Gastrocnemius medialis (tissue), 4 donors: ENCODE data around the gene GABRG3. TPM values are rescaled to one million over a fixed set of nuclear protein-coding genes. Genes with fewer than 3 reads are reported as not detected.

Experiments
- ATAC-seq, 2 donors: fragments of 150-250 bp; one replicate each; pipeline ENCODE4 v1.9.1; 2016
- DNase-seq, 2 donors: peaks; one replicate each; pipeline ENCODE4 v3.0.0-alpha.2; 2019
- H3K27ac ChIP-seq, 4 donors: fragments of 200-600 bp; sonication (generic); 1 replicate in 1 of 4; 2 replicates in 3 of 4; pipeline ENCODE4 v1.5.1; 2016 to 2018; ENCODE audit warnings: mild to moderate bottlenecking in 2 of 4, moderate library complexity in 1 of 4
- H3K27me3 ChIP-seq, 3 donors: fragments of 200-600 bp; sonication (generic) in 2 of 3; 1 replicate in 1 of 3; 2 replicates in 2 of 3; pipeline versions ENCODE4 v1.5.1 to v1.6.0; 2016 to 2019; ENCODE audit warnings: mild to moderate bottlenecking in 1 of 3, moderate library complexity in 1 of 3
- H3K36me3 ChIP-seq, 2 donors: fragments of 200-600 bp; sonication (generic) in 1 of 2; one replicate each; pipeline ENCODE4 v1.5.1; 2017 to 2018
- H3K4me1 ChIP-seq, 2 donors: fragments of 200-600 bp; sonication (generic) in 1 of 2; one replicate each; pipeline ENCODE4 v1.5.1; 2016 to 2017; ENCODE audit warnings: mild to moderate bottlenecking in 2 of 2
- H3K4me3 ChIP-seq, 4 donors: fragments of 200-600 bp; sonication (generic) in 3 of 4; 1 replicate in 1 of 4; 2 replicates in 3 of 4; pipeline ENCODE4 v1.5.1; 2016 to 2019; ENCODE audit warnings: mild to moderate bottlenecking in 2 of 4
- H3K9me3 ChIP-seq, 3 donors: fragments of 200-600 bp; sonication (generic) in 2 of 3; 1 replicate in 1 of 3; 2 replicates in 2 of 3; pipeline ENCODE4 v1.5.1; 2016 to 2019
- CTCF ChIP-seq, 5 experiments: fragments of 450-650 bp in 3 of 5; fragments of 200-600 bp in 2 of 5; sonication (generic) in 2 of 5; IDR thresholded peaks in 4 of 5; conservative IDR thresholded peaks in 1 of 5; 1 replicate in 4 of 5; 2 replicates in 1 of 5; pipeline ENCODE4 v1.5.1; 2016 to 2019; ENCODE audit warnings: antibody characterized with exemption in 5 of 5, mild to moderate bottlenecking in 3 of 5, moderate library complexity in 3 of 5
- POLR2A ChIP-seq, 2 donors: fragments of 450-650 bp; IDR thresholded peaks; one replicate each; pipeline ENCODE4 v1.6.1; 2017; ENCODE audit warnings: antibody characterized with exemption in 2 of 2, mild to moderate bottlenecking in 2 of 2, moderate library complexity in 2 of 2
- in situ Hi-C, 4 donors: fragments of 200-750 bp; cut with MboI; loops; one replicate each; pipeline versions ENCODE4 v1.15.0 to v1.8.0; 2017; ENCODE audit warnings: low sequenced_read_pairs in 4 of 4
- intact Hi-C: fragments of 100-400 bp; cut with DNase I; formaldehyde crosslinking; loops from one replicate; pipeline ENCODE4 v1.15.1; 2023; ENCODE audit warnings: low total_unique reads
- total RNA-seq, 4 donors: library from RNA; depleted of rRNA; stranded (reverse); fragments of >200 nt; gene quantifications; one replicate each; pipeline versions ENCODE4 v1.1.0 to v1.2.3, GENCODE V29; 2016

Gene GABRG3
- total RNA-seq, 4 donors from 2014 or later = not detected

- in situ Hi-C loops (loop anchor here in 2 of 4 donors (10.0 to 25.0 kb wide), 2 partner anchors 58 to 105 kb away; no protein-coding TSS in a partner anchor), intact Hi-C loops (no loop called here)
- H3K4me1 ChIP-seq = no peaks in the 10 kb centered on the region
- no peak for TF ChIP-seq POLR2A (IDR thresholded peaks at IDR 0.05)
- TF ChIP-seq CTCF (IDR thresholded peaks at IDR 0.05 in 4 of 5, conservative IDR thresholded peaks at IDR 0.05 in 1 of 5) = no peak
- no peaks in the 10 kb centered on the region for H3K9me3 ChIP-seq
- DNase-seq (no peak), ATAC-seq (no peak)
- no peak overlapping the region for H3K27ac ChIP-seq
- no peak overlapping the region for H3K4me3 ChIP-seq
- H3K36me3 ChIP-seq = no peaks in the 10 kb centered on the region
- no peaks in the 10 kb centered on the region for H3K27me3 ChIP-seq
Observed at GRCh38 chr15:27017168-27017809, 46.3 kb downstream of the GABRG3 start.

GRCh38 chr15:27019687-27020086, 48.7 kb downstream of the GABRG3 start:
- H3K27me3 ChIP-seq = no peaks in the 10 kb centered on the region
- H3K4me1 ChIP-seq = no peaks in the 10 kb centered on the region
- H3K9me3 ChIP-seq = no peaks in the 10 kb centered on the region
- H3K4me3 ChIP-seq = no peak overlapping the region
- no peak overlapping the region for H3K27ac ChIP-seq
- TF ChIP-seq CTCF (IDR thresholded peaks at IDR 0.05 in 4 of 5, conservative IDR thresholded peaks at IDR 0.05 in 1 of 5) (no peak), POLR2A (IDR thresholded peaks at IDR 0.05) (no peak)
- H3K36me3 ChIP-seq = no peaks in the 10 kb centered on the region
- intact Hi-C loops = no loop called here
- in situ Hi-C loops = loop anchor here in 2 of 4 donors (10.0 to 25.0 kb wide), 2 partner anchors 55 to 107 kb away; no protein-coding TSS in a partner anchor
- DNase-seq (no peak), ATAC-seq (no peak)

- no peak for DNase-seq
- no peaks in the 10 kb centered on the region for H3K9me3 ChIP-seq
- ATAC-seq = no peak
- H3K4me1 ChIP-seq = no peaks in the 10 kb centered on the region
- H3K4me3 ChIP-seq = no peak overlapping the region
- no peak for TF ChIP-seq POLR2A (IDR thresholded peaks at IDR 0.05)
- TF ChIP-seq CTCF (IDR thresholded peaks at IDR 0.05 in 4 of 5, conservative IDR thresholded peaks at IDR 0.05 in 1 of 5) = no peak
- H3K27ac ChIP-seq = no peak overlapping the region
- intact Hi-C loops = no loop called here
- H3K36me3 ChIP-seq = no peaks in the 10 kb centered on the region
- in situ Hi-C loops = no loop called here
- H3K27me3 ChIP-seq = no peaks in the 10 kb centered on the region
Observed at GRCh38 chr15:27025481-27025966, 54.5 kb downstream of the GABRG3 start.

- H3K27ac ChIP-seq = no peak overlapping the region
- DNase-seq = no peak
- H3K4me1 ChIP-seq = no peaks in the 10 kb centered on the region
- ATAC-seq = no peak
- H3K36me3 ChIP-seq = no peaks in the 10 kb centered on the region
- no peaks in the 10 kb centered on the region for H3K9me3 ChIP-seq
- intact Hi-C loops = no loop called here
- TF ChIP-seq CTCF (IDR thresholded peaks at IDR 0.05 in 4 of 5, conservative IDR thresholded peaks at IDR 0.05 in 1 of 5) = no peak
- no peak for TF ChIP-seq POLR2A (IDR thresholded peaks at IDR 0.05)
- no peaks in the 10 kb centered on the region for H3K27me3 ChIP-seq
- no peak overlapping the region for H3K4me3 ChIP-seq
- in situ Hi-C loops = no loop called here
Observed at GRCh38 chr15:27027229-27027628, 56.2 kb downstream of the GABRG3 start.
